Heart left ventricle (tissue), 16 donors: ENCODE data around the gene RANGAP1. TPM values are rescaled to one million over a fixed set of nuclear protein-coding genes. Genes with fewer than 3 reads are reported as not detected.

ENCODE experiments used
- ATAC-seq, 4 donors: fragments of 200-7000 bp; cut with Tn5 transposase; one replicate each; pipeline ENCODE4 v1.9.1; 2020 to 2022; ENCODE audit warnings: moderate library complexity in 4 of 4, mild to moderate bottlenecking in 3 of 4, moderate number of reproducible peaks in 1 of 4
- DNase-seq, 5 donors: peaks; one replicate each; pipeline ENCODE4 v3.0.0-alpha.2; 2020
- H3K27ac ChIP-seq, 12 donors: fragments of 200-600 bp; sonication (generic) in 4 of 12; one replicate each; pipeline versions ENCODE4 v1.5.0 to v1.8.0; 2016 to 2022; ENCODE audit warnings: mild to moderate bottlenecking in 2 of 12
- H3K27me3 ChIP-seq, 9 donors: fragments of 200-600 bp; sonication (generic) in 2 of 9; one replicate each; pipeline versions ENCODE4 v1.5.1 to v1.8.0; 2016 to 2022; ENCODE audit warnings: mild to moderate bottlenecking in 3 of 9
- H3K36me3 ChIP-seq, 9 donors: fragments of 200-600 bp; sonication (generic) in 2 of 9; one replicate each; pipeline versions ENCODE4 v1.5.0 to v1.8.0; 2018 to 2022; ENCODE audit warnings: mild to moderate bottlenecking in 2 of 9
- H3K4me1 ChIP-seq, 12 donors: fragments of 200-600 bp; sonication (generic) in 4 of 12; one replicate each; pipeline versions ENCODE4 v1.5.0 to v1.8.0; 2016 to 2022; ENCODE audit warnings: mild to moderate bottlenecking in 3 of 12
- H3K4me3 ChIP-seq, 12 donors: fragments of 200-600 bp; sonication (generic) in 4 of 12; one replicate each; pipeline versions ENCODE4 v1.5.0 to v1.8.0; 2017 to 2022; ENCODE audit warnings: mild to moderate bottlenecking in 9 of 12, moderate library complexity in 4 of 12
- H3K9me3 ChIP-seq, 12 donors: fragments of 200-600 bp; sonication (generic) in 4 of 12; one replicate each; pipeline versions ENCODE4 v1.5.0 to v1.8.0; 2016 to 2022; ENCODE audit warnings: mild to moderate bottlenecking in 1 of 12
- POLR2A ChIP-seq, 2 donors: fragments of 450-650 bp; IDR thresholded peaks; one replicate each; pipeline ENCODE4 v1.6.1; 2017; ENCODE audit warnings: antibody characterized with exemption in 2 of 2, mild to moderate bottlenecking in 2 of 2, moderate library complexity in 2 of 2
- WGBS, 4 donors: extraction: QIAGEN DNeasy Blood & Tissue Kit in 2 of 4; methylation state at CpG; one replicate each; pipeline versions ENCODE4 v1.1.5 to v1.1.7; 2013 to 2018; 5-methylcytosine and 5-hydroxymethylcytosine counted together
- intact Hi-C, 10 donors: fragments of 100-400 bp; cut with DNase I; formaldehyde crosslinking; loops; one replicate each; pipeline versions ENCODE4 v1.11.1 to v1.14.2; 2022
- polyA plus RNA-seq, 2 donors: library from polyadenylated mRNA; stranded (reverse); fragments of 200-250 nt; gene quantifications; one replicate each; pipeline ENCODE4 v1.2.3, GENCODE V29; 2013
- total RNA-seq, 9 donors: library from RNA; depleted of rRNA in 2 of 9; stranded (reverse); fragments of >200 nt in 2 of 9; fragmentation: NEBNext Ultra II Directional in 3 of 9; extraction: Animal tissue kit (Norgen Biotek cat#: 25700) in 3 of 9; gene quantifications; one replicate each; pipeline versions ENCODE4 v1.1.0 to v1.2.4, GENCODE V29; 2016 to 2023
- TF ChIP-seq, protein P1 (sequence below), 12 donors: fragments of 200-600 bp; sonication (generic) in 4 of 12; IDR thresholded peaks; one replicate each; pipeline versions ENCODE4 v1.5.0 to v1.8.0; 2018 to 2022; ENCODE audit warnings: antibody characterized with exemption in 12 of 12, mild to moderate bottlenecking in 5 of 12
- donor health status: ischemic (EF 13 %, LVEDD 7.1; RV severe dilation, severe dysfunction).
- donor health status: healthy with polysubstance abuse.
- donor health status: DM: no; HTN: yes; CAD: no.
- donor health status: DM: no; HTN: no; CAD: no.
- donor health status: ischemic (EF 25% LVEDD 6.9; RV normal size, moderate dysfunction).
- donor health status: ischemic (EF 25% LVEDD 5.7; RV mildly dilated, moderate dysfunction).
- donor health status: healthy.
- donor health status: DM: yes; HTN: yes; CAD: no.
- donor health status: ischemic (EF 35%, LVEDD 5.7; RV mildly dilated, moderate dysfunction).
- donor health status: nonischemic (EF 11% LVEDD 7.7; RV severe dilation, severe dysfunction).
- donor health status: DM: yes; HTN: yes; CAD: no.
- donor health status: PGD.
- donor health status: ischemic (EF 29% LVEDD 5.4; RV normal size, mild dysfunction).
- donor health status: nonischemic (EF 23%, LVEDD 6.1; RV moderate dilation, normal function).

RANGAP1 gene
- total and polyA plus RNA-seq, 11 donors, result 23.7 to 125 (median 35.0) TPM

DNA sequence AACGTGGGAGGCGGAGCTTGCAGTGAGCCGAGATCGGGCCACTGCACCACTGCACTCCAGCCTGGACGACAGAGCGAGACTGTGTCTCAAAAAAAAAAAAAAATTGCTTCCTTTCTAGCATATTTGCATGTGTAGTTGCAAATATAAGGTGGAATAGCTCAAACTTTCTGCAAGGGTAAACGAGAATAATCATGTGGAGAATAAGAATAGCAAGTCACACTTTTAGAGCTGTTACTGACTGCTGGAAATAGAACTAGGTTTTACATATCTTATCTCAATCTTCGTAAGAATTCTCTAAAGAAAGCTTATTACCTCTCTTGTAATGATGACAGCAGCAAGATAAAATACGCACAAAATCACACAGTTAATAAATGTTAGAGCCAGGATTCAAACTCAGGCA, 79.3 kb downstream of the RANGAP1 start:
- intact Hi-C loops, result no loop called here
- no peak overlapping the region for H3K27ac ChIP-seq
- H3K4me1 ChIP-seq, result peaks cover 0 to 14% (median 8%) of the 10 kb centered on the region in 12 donors
- ATAC-seq (no peak), DNase-seq (no peak)
- no peaks in the 10 kb centered on the region for H3K9me3 ChIP-seq
- H3K4me3 ChIP-seq, result no peak overlapping the region
- H3K36me3 ChIP-seq, result peaks cover 0 to 37% (median 30%) of the 10 kb centered on the region in 9 donors
- TF ChIP-seq POLR2A (IDR thresholded peaks at IDR 0.05), result no peak
- TF ChIP-seq, protein P1, sequence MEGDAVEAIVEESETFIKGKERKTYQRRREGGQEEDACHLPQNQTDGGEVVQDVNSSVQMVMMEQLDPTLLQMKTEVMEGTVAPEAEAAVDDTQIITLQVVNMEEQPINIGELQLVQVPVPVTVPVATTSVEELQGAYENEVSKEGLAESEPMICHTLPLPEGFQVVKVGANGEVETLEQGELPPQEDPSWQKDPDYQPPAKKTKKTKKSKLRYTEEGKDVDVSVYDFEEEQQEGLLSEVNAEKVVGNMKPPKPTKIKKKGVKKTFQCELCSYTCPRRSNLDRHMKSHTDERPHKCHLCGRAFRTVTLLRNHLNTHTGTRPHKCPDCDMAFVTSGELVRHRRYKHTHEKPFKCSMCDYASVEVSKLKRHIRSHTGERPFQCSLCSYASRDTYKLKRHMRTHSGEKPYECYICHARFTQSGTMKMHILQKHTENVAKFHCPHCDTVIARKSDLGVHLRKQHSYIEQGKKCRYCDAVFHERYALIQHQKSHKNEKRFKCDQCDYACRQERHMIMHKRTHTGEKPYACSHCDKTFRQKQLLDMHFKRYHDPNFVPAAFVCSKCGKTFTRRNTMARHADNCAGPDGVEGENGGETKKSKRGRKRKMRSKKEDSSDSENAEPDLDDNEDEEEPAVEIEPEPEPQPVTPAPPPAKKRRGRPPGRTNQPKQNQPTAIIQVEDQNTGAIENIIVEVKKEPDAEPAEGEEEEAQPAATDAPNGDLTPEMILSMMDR (IDR thresholded peaks at IDR 0.05), result no peak
- H3K27me3 ChIP-seq, result no peaks in the 10 kb centered on the region
- WGBS, 4 donors, result 88 to 91% (median 90%) methylated on average over 9 of the region's 9 CpGs

DNA sequence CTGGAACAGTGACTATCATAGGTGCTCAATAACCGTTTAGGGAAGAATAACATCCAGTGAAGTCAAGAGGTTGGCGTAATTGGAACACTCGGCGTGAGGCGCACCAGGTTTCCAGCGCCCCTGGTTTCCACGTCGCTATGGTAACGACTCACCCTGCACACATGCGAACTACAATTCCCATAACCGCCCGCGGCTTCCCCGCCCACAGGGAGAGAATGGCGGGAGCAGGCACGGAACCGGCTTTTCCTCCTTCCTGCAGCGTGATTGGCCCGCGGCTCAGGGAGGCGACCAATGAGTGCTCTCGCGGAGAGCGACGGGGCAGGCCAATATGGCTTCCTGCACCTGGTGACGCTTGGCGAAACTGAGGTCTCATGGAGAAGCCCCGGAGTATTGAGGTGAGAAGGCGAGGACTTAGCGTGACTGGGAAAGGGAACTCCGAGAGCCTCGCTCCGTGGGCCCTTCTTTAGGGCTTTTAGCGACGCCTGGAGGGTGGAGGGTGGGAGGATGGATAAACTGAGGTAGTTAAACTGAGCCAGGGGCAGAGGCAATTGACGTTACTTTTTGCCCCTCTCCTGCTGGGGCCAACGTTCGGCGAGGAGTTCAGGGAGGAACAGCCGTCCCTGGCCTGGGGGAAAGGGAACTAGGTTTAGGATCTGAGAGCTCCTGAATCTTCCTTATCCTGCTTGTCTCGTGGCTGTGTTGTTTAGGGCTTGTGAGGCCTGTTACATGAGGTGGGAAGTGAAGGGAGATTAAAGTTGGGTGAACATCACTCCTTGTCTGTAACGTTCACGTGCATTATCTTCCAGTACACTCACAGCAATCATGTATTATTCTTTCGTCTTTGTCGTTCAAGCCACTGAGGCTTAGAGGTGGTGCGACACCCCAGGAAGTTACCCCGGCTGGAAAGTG, 80.7 kb downstream of the RANGAP1 start, which contains the start of gene L3MBTL2:
Gene L3MBTL2 (plus strand): TSS at position 321 of the 909 bp plus-strand sequence. CDS start 51 bp downstream, at position 372.
- peak; percentile 99 to 100 (median 100) for ATAC-seq

DNA sequence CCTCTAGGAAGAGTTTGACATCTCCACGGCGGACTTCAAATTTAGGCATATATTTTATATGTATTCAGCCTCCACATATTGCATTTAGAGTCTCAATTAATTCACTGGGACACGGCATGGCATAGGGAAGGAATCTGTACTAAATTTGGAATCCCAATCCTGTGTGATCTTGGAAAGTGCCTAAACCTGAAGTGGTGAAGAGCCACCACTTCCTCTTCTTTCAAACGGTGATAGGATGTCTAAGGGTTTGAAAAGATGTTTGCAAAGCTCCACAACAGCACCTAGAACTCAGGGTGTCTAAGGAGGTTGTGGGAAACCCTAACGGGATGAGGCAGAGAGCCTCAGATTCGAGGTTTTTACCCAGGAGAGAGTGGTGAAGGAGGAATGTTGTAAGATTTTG, 81.9 kb downstream of the RANGAP1 start:
- H3K27me3 ChIP-seq, result no peaks in the 10 kb centered on the region
- WGBS, 4 donors, result 56 to 67% (median 66%) methylated on average over 6 of the region's 6 CpGs
- ATAC-seq (no peak), DNase-seq (no peak)
- no peaks in the 10 kb centered on the region for H3K9me3 ChIP-seq
- intact Hi-C loops, result no loop called here
- no peak overlapping the region for H3K4me3 ChIP-seq
- H3K36me3 ChIP-seq, result peaks cover 0 to 15% (median 8%) of the 10 kb centered on the region in 9 donors
- peaks cover 0 to 14% (median 8%) of the 10 kb centered on the region in 12 donors for H3K4me1 ChIP-seq
- H3K27ac ChIP-seq, result no peak overlapping the region
- TF ChIP-seq POLR2A (IDR thresholded peaks at IDR 0.05), result no peak
- TF ChIP-seq, protein P1 (IDR thresholded peaks at IDR 0.05), result no peak

More for the DNA sequence above, 80.7 kb downstream of the RANGAP1 start, which contains the start of gene L3MBTL2:
- TF ChIP-seq, protein P1 (IDR thresholded peaks at IDR 0.05), result no peak
- peak in 1 of 2 donors; percentile 63 for TF ChIP-seq POLR2A (IDR thresholded peaks at IDR 0.05)
- Histone ChIP-seq H3K27me3 (no peaks in the 10 kb centered on the region), H3K4me1 (peaks cover 0 to 14% (median 8%) of the 10 kb centered on the region in 12 donors), H3K36me3 (peaks cover 0 to 26% (median 20%) of the 10 kb centered on the region in 9 donors), H3K4me3 (peak within 1 kb of the TSS; percentile 25 to 96 (median 89)), H3K9me3 (no peaks in the 10 kb centered on the region), H3K27ac (peak within 1 kb of the TSS; percentile 51 to 90 (median 78))
- 1 to 3% (median 2%) methylated on average over 38 to 47 of the region's 47 CpGs for WGBS, 4 donors
- DNase-seq, result peak; percentile 96 to 99 (median 98)
- intact Hi-C loops, result no loop called here

DNA sequence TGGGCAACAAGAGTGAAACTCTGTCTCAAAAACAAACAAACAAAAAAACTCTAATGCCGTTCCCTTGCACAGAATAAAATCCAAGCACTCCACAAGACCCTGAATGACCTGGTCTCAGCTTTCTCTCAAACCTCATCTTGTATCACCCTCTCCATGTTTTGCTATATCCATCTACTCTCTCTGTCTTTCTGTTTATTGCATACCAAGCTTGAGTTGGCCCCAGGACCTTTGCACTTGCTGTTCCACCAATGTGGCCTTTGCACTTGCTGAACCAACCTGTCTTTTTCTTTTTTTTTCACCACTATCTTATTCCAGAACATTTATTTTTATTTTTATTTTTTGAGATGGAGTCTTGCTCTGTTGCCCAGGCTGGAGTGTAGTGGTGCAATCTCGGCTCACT, 82.9 kb downstream of the RANGAP1 start:
- Histone ChIP-seq H3K36me3 (peaks cover 0 to 6% (median 0%) of the 10 kb centered on the region in 9 donors), H3K4me1 (peaks cover 0 to 20% (median 14%) of the 10 kb centered on the region in 12 donors), H3K9me3 (no peaks in the 10 kb centered on the region), H3K4me3 (no peak overlapping the region), H3K27me3 (no peaks in the 10 kb centered on the region), H3K27ac (no peak overlapping the region)
- 91 to 97% (median 95%) methylated on average over 2 of the region's 2 CpGs for WGBS, 4 donors
- DNase-seq (no peak), ATAC-seq (no peak)
- intact Hi-C loops, result no loop called here
- no peak for TF ChIP-seq POLR2A (IDR thresholded peaks at IDR 0.05)
- TF ChIP-seq, protein P1 (IDR thresholded peaks at IDR 0.05), result no peak
